ENCODE measurements around the gene ENSA. TPM values are rescaled to one million over a fixed set of nuclear protein-coding genes. Genes with fewer than 3 reads are reported as not detected.
"Not testable (repeated sequence)": the region's sequence is repeated elsewhere in the genome, so short reads cannot be mapped to it uniquely, and the experiment has no call there.

The ENSA gene
- total and polyA plus RNA-seq, 4 donors: 19.0 to 59.8 (median 55.3) TPM

DNA sequence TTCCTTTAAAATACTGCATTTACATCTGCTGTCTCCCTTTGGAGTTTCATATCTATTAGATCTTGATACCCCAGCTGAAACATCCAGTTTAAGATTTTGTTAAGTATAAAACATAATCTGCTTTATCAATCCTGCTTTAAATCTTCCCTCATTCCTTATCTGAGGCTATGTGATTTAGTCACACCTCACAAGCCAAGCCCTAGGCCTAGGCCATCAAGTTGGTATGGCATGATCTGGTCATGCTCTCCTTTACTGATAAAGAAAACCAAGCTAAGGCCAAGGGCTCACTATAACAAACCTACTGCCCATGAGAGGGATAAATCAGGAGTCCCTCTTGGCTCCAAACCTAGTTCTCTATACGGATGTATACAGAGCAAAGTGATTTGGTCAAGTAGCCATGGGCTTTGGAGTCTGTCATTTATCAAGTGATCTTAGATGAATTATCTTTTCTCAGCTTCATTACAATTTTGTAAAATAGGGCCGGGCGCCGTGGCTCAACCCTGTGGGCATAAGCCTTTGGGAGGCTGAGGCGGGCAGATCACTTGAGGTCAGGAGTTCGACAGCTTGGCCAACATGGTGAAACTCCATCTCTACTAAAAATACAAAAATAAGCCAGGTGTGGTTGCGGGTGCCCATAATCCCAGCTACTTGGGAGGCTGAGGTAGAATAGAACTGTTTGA, 22.8 kb downstream of the ENSA start:
- Histone ChIP-seq H3K4me3 (ENCODE audit: low read depth in 1 of 3, low read length in 3 of 3) (no peak overlapping the region), H3K27me3 (ENCODE audit: control insufficient read depth in 4 of 4, insufficient read depth in 4 of 4, low read length in 3 of 4) (no peaks in the 10 kb centered on the region), H3K9me3 (ENCODE audit: control insufficient read depth in 4 of 4, low read length in 3 of 4) (no peaks in the 10 kb centered on the region), H3K36me3 (ENCODE audit: control insufficient read depth in 4 of 4, insufficient read depth in 3 of 4, low read depth in 1 of 4, low read length in 3 of 4) (no peaks in the 10 kb centered on the region), H3K9ac (ENCODE audit: low read depth in 1 of 2, low read length in 2 of 2) (no peak overlapping the region), H3K27ac (ENCODE audit: low read depth in 1 of 2, low read length in 2 of 2) (no peak overlapping the region), H3K4me1 (ENCODE audit: control insufficient read depth in 4 of 4, insufficient read depth in 4 of 4, low read length in 3 of 4) (peaks cover 0 to 21% (median 6%) of the 10 kb centered on the region in 4 donors)
- DNase-seq (ENCODE audit: low spot score): no peak
- no peak for TF ChIP-seq HNF4A (conservative IDR thresholded peaks at IDR 0.05)
- no peak for TF ChIP-seq RXRA (IDR thresholded peaks at IDR 0.05)
- no peak for TF ChIP-seq NR2F2 (IDR thresholded peaks at IDR 0.05)
- TF ChIP-seq, protein P1, sequence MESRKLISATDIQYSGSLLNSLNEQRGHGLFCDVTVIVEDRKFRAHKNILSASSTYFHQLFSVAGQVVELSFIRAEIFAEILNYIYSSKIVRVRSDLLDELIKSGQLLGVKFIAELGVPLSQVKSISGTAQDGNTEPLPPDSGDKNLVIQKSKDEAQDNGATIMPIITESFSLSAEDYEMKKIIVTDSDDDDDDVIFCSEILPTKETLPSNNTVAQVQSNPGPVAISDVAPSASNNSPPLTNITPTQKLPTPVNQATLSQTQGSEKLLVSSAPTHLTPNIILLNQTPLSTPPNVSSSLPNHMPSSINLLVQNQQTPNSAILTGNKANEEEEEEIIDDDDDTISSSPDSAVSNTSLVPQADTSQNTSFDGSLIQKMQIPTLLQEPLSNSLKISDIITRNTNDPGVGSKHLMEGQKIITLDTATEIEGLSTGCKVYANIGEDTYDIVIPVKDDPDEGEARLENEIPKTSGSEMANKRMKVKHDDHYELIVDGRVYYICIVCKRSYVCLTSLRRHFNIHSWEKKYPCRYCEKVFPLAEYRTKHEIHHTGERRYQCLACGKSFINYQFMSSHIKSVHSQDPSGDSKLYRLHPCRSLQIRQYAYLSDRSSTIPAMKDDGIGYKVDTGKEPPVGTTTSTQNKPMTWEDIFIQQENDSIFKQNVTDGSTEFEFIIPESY (IDR thresholded peaks at IDR 0.05): no peak
- 97% methylated on average over 7 of the region's 7 CpGs for WGBS

DNA sequence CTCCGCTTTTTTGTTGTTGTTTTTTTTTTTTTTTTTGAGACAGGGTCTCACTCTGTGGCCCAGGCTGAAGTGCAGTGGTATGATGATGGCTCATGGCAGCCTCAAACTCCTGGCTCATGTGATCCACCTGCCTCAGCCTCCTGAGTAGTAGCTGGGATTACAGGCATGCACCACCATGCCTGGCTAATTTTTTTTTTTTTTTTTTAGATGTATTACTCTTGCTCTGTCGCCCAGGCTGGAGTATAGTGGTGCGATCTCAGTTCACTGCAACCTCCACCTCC, 24.0 kb downstream of the ENSA start:
- H3K9ac ChIP-seq (ENCODE audit: low read depth in 1 of 2, low read length in 2 of 2); H3K36me3 ChIP-seq (ENCODE audit: control insufficient read depth in 4 of 4, insufficient read depth in 3 of 4, low read depth in 1 of 4, low read length in 3 of 4); H3K9me3 ChIP-seq (ENCODE audit: control insufficient read depth in 4 of 4, low read length in 3 of 4); H3K4me3 ChIP-seq (ENCODE audit: low read depth in 1 of 3, low read length in 3 of 3); DNase-seq (ENCODE audit: low spot score); H3K27me3 ChIP-seq (ENCODE audit: control insufficient read depth in 4 of 4, insufficient read depth in 4 of 4, low read length in 3 of 4): not testable (repeated sequence)
- peak overlapping the region; percentile 85 for H3K27ac ChIP-seq (ENCODE audit: low read depth in 1 of 2, low read length in 2 of 2)
- H3K4me1 ChIP-seq (ENCODE audit: control insufficient read depth in 4 of 4, insufficient read depth in 4 of 4, low read length in 3 of 4): peaks cover 0 to 19% (median 0%) of the 10 kb centered on the region in 4 donors
- WGBS: 98% methylated on average over 3 of the region's 3 CpGs

DNA sequence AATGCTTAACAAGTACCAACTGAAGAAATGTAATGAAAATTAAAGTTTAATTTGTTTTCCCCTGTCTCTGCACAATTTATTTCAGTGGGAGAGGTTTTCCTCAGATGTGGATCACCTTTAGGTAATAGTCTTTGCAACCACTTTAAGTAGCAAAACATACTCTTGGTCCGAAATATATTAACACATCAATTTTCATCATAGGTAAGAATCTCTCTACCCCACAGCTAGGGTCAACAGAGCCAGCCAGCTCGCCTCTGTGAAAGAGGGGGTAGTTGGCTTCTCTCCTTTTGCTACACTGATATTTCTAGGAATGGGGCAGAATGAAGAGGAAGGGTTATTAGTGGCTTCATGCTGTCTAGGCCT, 25.2 kb downstream of the ENSA start:
- DNase-seq (ENCODE audit: low spot score): no peak
- WGBS: 96% methylated on average over 2 of the region's 2 CpGs
- Histone ChIP-seq H3K27ac (ENCODE audit: low read depth in 1 of 2, low read length in 2 of 2) (peak overlapping the region; percentile 85), H3K9me3 (ENCODE audit: control insufficient read depth in 4 of 4, low read length in 3 of 4) (no peaks in the 10 kb centered on the region), H3K36me3 (ENCODE audit: control insufficient read depth in 4 of 4, insufficient read depth in 3 of 4, low read depth in 1 of 4, low read length in 3 of 4) (no peaks in the 10 kb centered on the region), H3K27me3 (ENCODE audit: control insufficient read depth in 4 of 4, insufficient read depth in 4 of 4, low read length in 3 of 4) (no peaks in the 10 kb centered on the region), H3K4me1 (ENCODE audit: control insufficient read depth in 4 of 4, insufficient read depth in 4 of 4, low read length in 3 of 4) (peaks cover 0 to 17% (median 0%) of the 10 kb centered on the region in 4 donors), H3K9ac (ENCODE audit: low read depth in 1 of 2, low read length in 2 of 2) (peak overlapping the region in 1 of 2 donors; percentile 21), H3K4me3 (ENCODE audit: low read depth in 1 of 3, low read length in 3 of 3) (no peak overlapping the region)
- no peak for TF ChIP-seq EGR1 (IDR thresholded peaks at IDR 0.05; ENCODE audit: low read depth in 2 of 2)
- TF ChIP-seq HNF4G (IDR thresholded peaks at IDR 0.05): no peak
- TF ChIP-seq FOXA2 (IDR thresholded peaks at IDR 0.05): no peak
- TF ChIP-seq YY1 (IDR thresholded peaks at IDR 0.05): no peak
- no peak for TF ChIP-seq HNF4A (conservative IDR thresholded peaks at IDR 0.05)
- no peak for TF ChIP-seq SP1 (IDR thresholded peaks at IDR 0.05)
- TF ChIP-seq, protein P2, sequence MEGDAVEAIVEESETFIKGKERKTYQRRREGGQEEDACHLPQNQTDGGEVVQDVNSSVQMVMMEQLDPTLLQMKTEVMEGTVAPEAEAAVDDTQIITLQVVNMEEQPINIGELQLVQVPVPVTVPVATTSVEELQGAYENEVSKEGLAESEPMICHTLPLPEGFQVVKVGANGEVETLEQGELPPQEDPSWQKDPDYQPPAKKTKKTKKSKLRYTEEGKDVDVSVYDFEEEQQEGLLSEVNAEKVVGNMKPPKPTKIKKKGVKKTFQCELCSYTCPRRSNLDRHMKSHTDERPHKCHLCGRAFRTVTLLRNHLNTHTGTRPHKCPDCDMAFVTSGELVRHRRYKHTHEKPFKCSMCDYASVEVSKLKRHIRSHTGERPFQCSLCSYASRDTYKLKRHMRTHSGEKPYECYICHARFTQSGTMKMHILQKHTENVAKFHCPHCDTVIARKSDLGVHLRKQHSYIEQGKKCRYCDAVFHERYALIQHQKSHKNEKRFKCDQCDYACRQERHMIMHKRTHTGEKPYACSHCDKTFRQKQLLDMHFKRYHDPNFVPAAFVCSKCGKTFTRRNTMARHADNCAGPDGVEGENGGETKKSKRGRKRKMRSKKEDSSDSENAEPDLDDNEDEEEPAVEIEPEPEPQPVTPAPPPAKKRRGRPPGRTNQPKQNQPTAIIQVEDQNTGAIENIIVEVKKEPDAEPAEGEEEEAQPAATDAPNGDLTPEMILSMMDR (IDR thresholded peaks at IDR 0.05; ENCODE audit: low read depth, low read length, missing input control): no peak
- TF ChIP-seq, protein P3, sequence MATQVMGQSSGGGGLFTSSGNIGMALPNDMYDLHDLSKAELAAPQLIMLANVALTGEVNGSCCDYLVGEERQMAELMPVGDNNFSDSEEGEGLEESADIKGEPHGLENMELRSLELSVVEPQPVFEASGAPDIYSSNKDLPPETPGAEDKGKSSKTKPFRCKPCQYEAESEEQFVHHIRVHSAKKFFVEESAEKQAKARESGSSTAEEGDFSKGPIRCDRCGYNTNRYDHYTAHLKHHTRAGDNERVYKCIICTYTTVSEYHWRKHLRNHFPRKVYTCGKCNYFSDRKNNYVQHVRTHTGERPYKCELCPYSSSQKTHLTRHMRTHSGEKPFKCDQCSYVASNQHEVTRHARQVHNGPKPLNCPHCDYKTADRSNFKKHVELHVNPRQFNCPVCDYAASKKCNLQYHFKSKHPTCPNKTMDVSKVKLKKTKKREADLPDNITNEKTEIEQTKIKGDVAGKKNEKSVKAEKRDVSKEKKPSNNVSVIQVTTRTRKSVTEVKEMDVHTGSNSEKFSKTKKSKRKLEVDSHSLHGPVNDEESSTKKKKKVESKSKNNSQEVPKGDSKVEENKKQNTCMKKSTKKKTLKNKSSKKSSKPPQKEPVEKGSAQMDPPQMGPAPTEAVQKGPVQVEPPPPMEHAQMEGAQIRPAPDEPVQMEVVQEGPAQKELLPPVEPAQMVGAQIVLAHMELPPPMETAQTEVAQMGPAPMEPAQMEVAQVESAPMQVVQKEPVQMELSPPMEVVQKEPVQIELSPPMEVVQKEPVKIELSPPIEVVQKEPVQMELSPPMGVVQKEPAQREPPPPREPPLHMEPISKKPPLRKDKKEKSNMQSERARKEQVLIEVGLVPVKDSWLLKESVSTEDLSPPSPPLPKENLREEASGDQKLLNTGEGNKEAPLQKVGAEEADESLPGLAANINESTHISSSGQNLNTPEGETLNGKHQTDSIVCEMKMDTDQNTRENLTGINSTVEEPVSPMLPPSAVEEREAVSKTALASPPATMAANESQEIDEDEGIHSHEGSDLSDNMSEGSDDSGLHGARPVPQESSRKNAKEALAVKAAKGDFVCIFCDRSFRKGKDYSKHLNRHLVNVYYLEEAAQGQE (IDR thresholded peaks at IDR 0.05): no peak
- TF ChIP-seq, protein P4, sequence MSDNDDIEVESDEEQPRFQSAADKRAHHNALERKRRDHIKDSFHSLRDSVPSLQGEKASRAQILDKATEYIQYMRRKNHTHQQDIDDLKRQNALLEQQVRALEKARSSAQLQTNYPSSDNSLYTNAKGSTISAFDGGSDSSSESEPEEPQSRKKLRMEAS (IDR thresholded peaks at IDR 0.05): no peak
- TF ChIP-seq JUND (IDR thresholded peaks at IDR 0.05): no peak
- TF ChIP-seq RXRA (IDR thresholded peaks at IDR 0.05): no peak
- no peak for TF ChIP-seq GABPA (IDR thresholded peaks at IDR 0.05 in 1 of 2, conservative IDR thresholded peaks at IDR 0.05 in 1 of 2)
